Liver (tissue), 9 donors: ENCODE results near the gene ZNRF3. TPM values are rescaled to one million over a fixed set of nuclear protein-coding genes. Genes with fewer than 3 reads are reported as not detected.

Experiments used
- DNase-seq: peaks from one replicate; pipeline ENCODE4 v3.0.0-alpha.2; 2017; ENCODE audit warnings: low spot score
- H3K27ac ChIP-seq, 2 donors: one replicate each; pipeline ENCODE4 v1.7.0; 2013; ENCODE audit warnings: inconsistent platforms in 2 of 2, low read length in 2 of 2, control low read depth in 1 of 2, low read depth in 1 of 2, mild to moderate bottlenecking in 1 of 2
- H3K27me3 ChIP-seq, 4 donors: one replicate each; pipeline versions ENCODE4 v1.6.1 to v1.7.0; 2013; ENCODE audit warnings: low read length in 3 of 4, inconsistent platforms in 1 of 4, mild to moderate bottlenecking in 1 of 4, moderate library complexity in 1 of 4; ENCODE audit not compliant: control insufficient read depth in 4 of 4, insufficient read depth in 4 of 4
- H3K36me3 ChIP-seq, 4 donors: one replicate each; pipeline versions ENCODE4 v1.6.1 to v1.7.0; 2013; ENCODE audit warnings: low read length in 3 of 4, mild to moderate bottlenecking in 3 of 4, low read depth in 1 of 4, moderate library complexity in 1 of 4; ENCODE audit not compliant: control insufficient read depth in 4 of 4, insufficient read depth in 3 of 4
- H3K4me1 ChIP-seq, 4 donors: one replicate each; pipeline versions ENCODE4 v1.6.1 to v1.7.0; 2013; ENCODE audit warnings: low read length in 3 of 4, mild to moderate bottlenecking in 3 of 4, moderate library complexity in 1 of 4; ENCODE audit not compliant: control insufficient read depth in 4 of 4, insufficient read depth in 4 of 4
- H3K4me3 ChIP-seq, 3 donors: one replicate each; pipeline versions ENCODE4 v1.6.1 to v1.7.0; 2013; ENCODE audit warnings: low read length in 3 of 3, control low read depth in 1 of 3, low read depth in 1 of 3, mild to moderate bottlenecking in 1 of 3
- H3K9ac ChIP-seq, 2 donors: one replicate each; pipeline ENCODE4 v1.7.0; 2013; ENCODE audit warnings: low read length in 2 of 2, mild to moderate bottlenecking in 2 of 2, moderate library complexity in 2 of 2, control low read depth in 1 of 2, low read depth in 1 of 2
- H3K9me3 ChIP-seq, 4 donors: one replicate each; pipeline versions ENCODE4 v1.6.1 to v1.7.0; 2013; ENCODE audit warnings: low read length in 3 of 4; ENCODE audit not compliant: control insufficient read depth in 4 of 4
- ATF3 ChIP-seq: IDR thresholded peaks from 2 replicates; pipeline ENCODE4 v1.6.1; 2016; ENCODE audit warnings: antibody characterized with exemption
- CTCF ChIP-seq: fragments of 150-350 bp; IDR thresholded peaks from 2 replicates; pipeline ENCODE4 v1.5.1; 2017; ENCODE audit warnings: improper control_type of control experiment, low read depth, low read length; ENCODE audit not compliant: missing input control
- EGR1 ChIP-seq, 2 donors: IDR thresholded peaks; 2 replicates each; pipeline ENCODE4 v1.6.1; 2016 to 2018; ENCODE audit warnings: antibody characterized with exemption in 2 of 2, low read depth in 2 of 2
- FOXA1 ChIP-seq: IDR thresholded peaks from 2 replicates; pipeline ENCODE4 v1.6.1; 2016; ENCODE audit warnings: antibody characterized with exemption
- FOXA2 ChIP-seq: IDR thresholded peaks from 2 replicates; pipeline ENCODE4 v1.6.1; 2016; ENCODE audit warnings: antibody characterized with exemption
- GABPA ChIP-seq, 2 donors: IDR thresholded peaks in 1 of 2; conservative IDR thresholded peaks in 1 of 2; 2 replicates each; pipeline ENCODE4 v1.6.1; 2016; ENCODE audit warnings: antibody characterized with exemption in 2 of 2, mild to moderate bottlenecking in 1 of 2, moderate library complexity in 1 of 2
- HNF4A ChIP-seq, 2 donors: conservative IDR thresholded peaks; 2 replicates each; pipeline ENCODE4 v1.6.1; 2016; ENCODE audit warnings: antibody characterized with exemption in 2 of 2, mild to moderate bottlenecking in 2 of 2
- HNF4G ChIP-seq: IDR thresholded peaks from 2 replicates; pipeline ENCODE4 v1.6.1; 2016; ENCODE audit warnings: antibody characterized with exemption
- JUND ChIP-seq, 2 donors: IDR thresholded peaks; 2 replicates each; pipeline ENCODE4 v1.6.1; 2016; ENCODE audit warnings: antibody characterized with exemption in 2 of 2
- MAX ChIP-seq: IDR thresholded peaks from 2 replicates; pipeline ENCODE4 v1.6.1; 2016; ENCODE audit warnings: antibody characterized with exemption
- NR2F2 ChIP-seq: IDR thresholded peaks from 2 replicates; pipeline ENCODE4 v1.6.1; 2016; ENCODE audit warnings: antibody characterized with exemption
- RAD21 ChIP-seq, 2 donors: IDR thresholded peaks; 2 replicates each; pipeline ENCODE4 v1.6.1; 2016; ENCODE audit warnings: antibody characterized with exemption in 2 of 2, mild to moderate bottlenecking in 2 of 2
- REST ChIP-seq: IDR thresholded peaks from 2 replicates; pipeline ENCODE4 v1.6.1; 2016; ENCODE audit warnings: antibody characterized with exemption, mild to moderate bottlenecking
- RXRA ChIP-seq, 2 donors: IDR thresholded peaks; 2 replicates each; pipeline ENCODE4 v1.6.1; 2017 to 2018; ENCODE audit warnings: antibody characterized with exemption in 2 of 2, mild to moderate bottlenecking in 1 of 2
- SP1 ChIP-seq: IDR thresholded peaks from 2 replicates; pipeline ENCODE4 v1.6.1; 2018; ENCODE audit warnings: antibody characterized with exemption, mild to moderate bottlenecking
- TAF1 ChIP-seq: conservative IDR thresholded peaks from 2 replicates; pipeline ENCODE4 v1.6.1; 2016; ENCODE audit warnings: antibody characterized with exemption, mild to moderate bottlenecking
- YY1 ChIP-seq: IDR thresholded peaks from 2 replicates; pipeline ENCODE4 v1.6.1; 2016; ENCODE audit warnings: antibody characterized with exemption, mild to moderate bottlenecking
- WGBS: extraction: QIAGEN DNeasy Blood & Tissue Kit; methylation state at CpG from one replicate; pipeline ENCODE4 v1.1.7; 2013; 5-methylcytosine and 5-hydroxymethylcytosine counted together
- polyA plus RNA-seq, 2 donors: library from polyadenylated mRNA; stranded (reverse) in 1 of 2; unstranded in 1 of 2; fragments of 200-250 nt in 1 of 2; fragments of >200 nt in 1 of 2; fragmentation: Nextera tagmentation in 1 of 2; extraction: Ambion mirVana in 1 of 2; gene quantifications; one replicate each; pipeline versions ENCODE4 v1.2.1 to v1.2.3, GENCODE V29; 2013 to 2015
- total RNA-seq, 2 donors: library from RNA; depleted of rRNA; stranded (reverse); fragments of >200 nt; gene quantifications; one replicate each; pipeline ENCODE4 v1.2.3, GENCODE V29; 2014
- donor health status: healthy.
- donor health status: healthy.
- donor health status: healthy.
- donor health status: healthy.
- donor health status: healthy.

The ZNRF3 gene
- total and polyA plus RNA-seq, 4 donors = 2.2 to 5.9 (median 4.7) TPM

GRCh38 chr22:29054251-29054767 lies 170.9 kb downstream of the ZNRF3 start (continued):
- TF ChIP-seq FOXA1 = no peak

- DNase-seq = no peak
- H3K36me3 ChIP-seq = peaks cover 0 to 6% (median under 1%) of the 10 kb centered on the region in 4 donors
- 89% methylated on average over 14 of the region's 14 CpGs for WGBS
- no peaks in the 10 kb centered on the region for H3K9me3 ChIP-seq
- TF ChIP-seq FOXA1 (no peak), GABPA (IDR thresholded peaks at IDR 0.05 in 1 of 2, conservative IDR thresholded peaks at IDR 0.05 in 1 of 2) (no peak), FOXA2 (no peak), YY1 (no peak), ATF3 (no peak), NR2F2 (no peak), RAD21 (IDR thresholded peaks at IDR 0.05) (no peak), EGR1 (IDR thresholded peaks at IDR 0.05; ENCODE audit: low read depth in 2 of 2) (no peak), HNF4G (no peak), RXRA (IDR thresholded peaks at IDR 0.05) (no peak), REST (no peak), TAF1 (no peak), SP1 (no peak), MAX (no peak), CTCF (no peak), JUND (IDR thresholded peaks at IDR 0.05) (no peak), HNF4A (conservative IDR thresholded peaks at IDR 0.05) (no peak)
- no peak overlapping the region for H3K27ac ChIP-seq
- H3K9ac ChIP-seq = no peak overlapping the region
- H3K4me1 ChIP-seq = peaks cover 4 to 17% (median 13%) of the 10 kb centered on the region in 4 donors
- H3K4me3 ChIP-seq = no peak overlapping the region
- no peaks in the 10 kb centered on the region for H3K27me3 ChIP-seq
These were observed 171.9 kb downstream of the ZNRF3 start for GRCh38 chr22:29055192-29055830.
